MM.1S (cell line): ENCODE data around the gene NUDT21.

Experiments used
- EZH2 ChIP-seq: fragments of 300-600 bp; sonication (generic); optimal IDR thresholded peaks from 2 replicates; pipeline ENCODE3; 2017; ENCODE audit warnings: low read depth, mild to moderate bottlenecking, antibody characterized with exemption, low read length, mixed read lengths
- EZH2phosphoT487 ChIP-seq: fragments of 300-600 bp; sonication (generic); IDR thresholded peaks from 2 replicates; pipeline ENCODE4 v1.6.1; 2018; ENCODE audit warnings: antibody characterized with exemption, low read length
- TF ChIP-seq, protein P1 (sequence below): fragments of 300-600 bp; sonication (generic); IDR thresholded peaks from 2 replicates; pipeline ENCODE4 v1.5.1; 2016; ENCODE audit warnings: antibody characterized with exemption, low read length, mixed read lengths

DNA sequence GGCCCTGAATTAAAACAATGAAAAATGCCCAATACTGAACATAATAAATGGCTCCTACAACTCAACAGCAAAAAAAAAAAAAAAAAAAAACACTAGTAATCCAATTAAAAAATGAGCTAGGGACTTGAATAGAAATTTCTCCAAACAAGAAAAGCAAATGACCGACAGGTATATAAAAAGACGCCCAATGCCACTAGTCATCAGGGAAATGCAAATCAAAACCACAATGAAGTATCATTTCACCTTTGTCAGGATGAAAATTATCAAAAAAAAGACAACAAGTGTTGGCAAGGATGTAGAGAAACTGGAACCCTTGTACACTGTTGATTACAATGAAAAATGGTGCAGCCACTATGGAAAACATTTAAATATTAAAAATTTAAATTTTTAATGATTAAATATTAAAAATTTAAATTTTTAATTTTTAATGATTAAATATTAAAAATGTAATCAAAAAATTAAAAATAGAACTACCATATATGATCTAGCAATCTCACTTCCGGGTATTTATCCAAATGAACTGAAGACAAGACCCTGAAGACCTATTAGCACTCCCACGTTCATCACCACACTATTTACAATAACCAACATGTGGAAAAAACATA lies 40.6 kb upstream of the NUDT21 start:
- TF ChIP-seq, protein P1, sequence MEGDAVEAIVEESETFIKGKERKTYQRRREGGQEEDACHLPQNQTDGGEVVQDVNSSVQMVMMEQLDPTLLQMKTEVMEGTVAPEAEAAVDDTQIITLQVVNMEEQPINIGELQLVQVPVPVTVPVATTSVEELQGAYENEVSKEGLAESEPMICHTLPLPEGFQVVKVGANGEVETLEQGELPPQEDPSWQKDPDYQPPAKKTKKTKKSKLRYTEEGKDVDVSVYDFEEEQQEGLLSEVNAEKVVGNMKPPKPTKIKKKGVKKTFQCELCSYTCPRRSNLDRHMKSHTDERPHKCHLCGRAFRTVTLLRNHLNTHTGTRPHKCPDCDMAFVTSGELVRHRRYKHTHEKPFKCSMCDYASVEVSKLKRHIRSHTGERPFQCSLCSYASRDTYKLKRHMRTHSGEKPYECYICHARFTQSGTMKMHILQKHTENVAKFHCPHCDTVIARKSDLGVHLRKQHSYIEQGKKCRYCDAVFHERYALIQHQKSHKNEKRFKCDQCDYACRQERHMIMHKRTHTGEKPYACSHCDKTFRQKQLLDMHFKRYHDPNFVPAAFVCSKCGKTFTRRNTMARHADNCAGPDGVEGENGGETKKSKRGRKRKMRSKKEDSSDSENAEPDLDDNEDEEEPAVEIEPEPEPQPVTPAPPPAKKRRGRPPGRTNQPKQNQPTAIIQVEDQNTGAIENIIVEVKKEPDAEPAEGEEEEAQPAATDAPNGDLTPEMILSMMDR = no peak
- TF ChIP-seq EZH2 (no peak), EZH2phosphoT487 (no peak)
